Glutamatergic neuron (in vitro differentiated cells): ENCODE measurements around the gene UQCRC1. TPM values are rescaled to one million over a fixed set of nuclear protein-coding genes. Genes with fewer than 3 reads are reported as not detected.
"Not testable (repeated sequence)": the region's sequence is repeated elsewhere in the genome, so short reads cannot be mapped to it uniquely, and the experiment has no call there.

Experiments used
- DNase-seq: peaks from one replicate; pipeline ENCODE4 v3.0.0; 2022
- H3K27ac Mint-ChIP-seq: one replicate; pipeline ENCODE4 v1.8.0; 2020; ENCODE audit warnings: mild to moderate bottlenecking, mixed read lengths, inconsistent platforms; ENCODE audit not compliant: unreplicated experiment
- H3K27me3 Mint-ChIP-seq: one replicate; pipeline ENCODE4 v1.8.0; 2020; ENCODE audit warnings: mild to moderate bottlenecking, moderate library complexity, mixed read lengths, inconsistent platforms; ENCODE audit not compliant: unreplicated experiment
- H3K36me3 Mint-ChIP-seq: one replicate; pipeline ENCODE4 v1.8.0; 2020; ENCODE audit warnings: mild to moderate bottlenecking, mixed read lengths, inconsistent platforms; ENCODE audit not compliant: unreplicated experiment
- H3K4me1 Mint-ChIP-seq: one replicate; pipeline ENCODE4 v1.8.0; 2020; ENCODE audit warnings: mild to moderate bottlenecking, low read depth, mixed read lengths, inconsistent platforms; ENCODE audit not compliant: unreplicated experiment
- H3K4me3 Mint-ChIP-seq: one replicate; pipeline ENCODE4 v1.8.0; 2020; ENCODE audit warnings: mild to moderate bottlenecking, mixed read lengths, inconsistent platforms; ENCODE audit not compliant: unreplicated experiment
- H3K9me3 Mint-ChIP-seq: one replicate; pipeline ENCODE4 v1.8.0; 2020; ENCODE audit warnings: mild to moderate bottlenecking, moderate library complexity, mixed read lengths, inconsistent platforms; ENCODE audit not compliant: unreplicated experiment
- microRNA-seq: library from miRNA; unstranded; fragments of <30 nt; microRNA quantifications from one replicate; pipeline ENCODE4, GENCODE V29; 2020; ENCODE audit not compliant: unreplicated experiment
- total RNA-seq: library from RNA; stranded (reverse); fragmentation: NEBNext Ultra II Directional; extraction: Animal tissue kit (Norgen Biotek cat#: 25700); gene quantifications from one replicate; pipeline ENCODE4 v1.2.1, GENCODE V29; 2021; ENCODE audit not compliant: unreplicated experiment
- TF ChIP-seq, protein P1 (sequence below): fragments of 200-600 bp; sonication (generic); IDR thresholded peaks from one replicate; pipeline ENCODE4 v1.5.0; 2021; ENCODE audit not compliant: partially characterized antibody, unreplicated experiment

Gene UQCRC1
- total RNA-seq, 1 donor from 2014 or later = 242 TPM

DNA sequence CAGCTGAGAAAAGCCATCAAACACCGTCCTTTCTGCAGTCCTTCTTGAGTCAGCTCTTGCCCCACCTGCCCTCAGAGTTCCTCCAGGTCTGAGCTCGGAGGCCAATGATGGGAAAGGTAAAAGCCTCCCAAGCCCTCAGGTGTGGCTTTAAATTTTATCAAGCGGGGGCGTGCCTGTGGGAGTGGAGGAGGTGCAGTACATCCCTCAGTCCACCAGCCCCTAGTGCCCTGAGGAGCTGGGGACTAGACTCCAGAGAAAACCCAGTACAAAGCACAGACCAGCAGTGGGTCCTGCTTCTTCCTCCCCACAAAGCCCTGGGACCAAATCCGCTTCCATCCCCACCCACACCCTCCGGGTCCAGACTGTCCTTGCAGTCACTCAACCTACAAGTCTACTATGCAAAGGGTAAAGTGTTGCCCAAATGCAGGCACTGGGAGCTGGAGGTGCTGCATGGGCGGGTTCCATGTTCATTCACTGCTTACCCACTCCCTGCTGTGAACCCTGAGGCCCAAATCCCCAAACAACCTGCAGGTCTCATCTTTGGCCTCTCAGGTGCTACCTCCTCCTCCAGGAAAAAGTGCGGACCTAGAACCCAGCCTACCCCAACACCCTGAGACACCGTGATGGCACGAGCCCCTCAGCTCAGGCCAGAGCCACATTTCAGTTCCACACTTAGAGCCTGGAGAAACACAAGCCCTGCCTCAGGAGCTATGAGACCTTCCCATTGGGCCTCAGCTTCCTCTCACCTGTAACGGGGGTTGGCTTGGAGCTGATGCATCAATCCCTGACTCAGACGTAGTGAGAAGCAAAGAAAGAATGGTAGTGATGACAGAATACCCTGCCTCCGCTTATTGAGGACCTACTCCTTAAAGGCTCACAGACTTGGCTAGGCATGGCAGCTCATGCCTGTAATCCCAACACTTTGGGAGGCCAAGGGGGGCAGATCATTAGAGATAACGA is 55.3 kb downstream of the UQCRC1 start:
- Mint-ChIP-seq H3K27me3 (peaks cover 9% of the 10 kb centered on the region), H3K4me1 (peaks cover 26% of the 10 kb centered on the region), H3K4me3 (no peak overlapping the region), H3K9me3 (peaks cover 7% of the 10 kb centered on the region), H3K36me3 (no peaks in the 10 kb centered on the region), H3K27ac (no peak overlapping the region)
- TF ChIP-seq, protein P1, sequence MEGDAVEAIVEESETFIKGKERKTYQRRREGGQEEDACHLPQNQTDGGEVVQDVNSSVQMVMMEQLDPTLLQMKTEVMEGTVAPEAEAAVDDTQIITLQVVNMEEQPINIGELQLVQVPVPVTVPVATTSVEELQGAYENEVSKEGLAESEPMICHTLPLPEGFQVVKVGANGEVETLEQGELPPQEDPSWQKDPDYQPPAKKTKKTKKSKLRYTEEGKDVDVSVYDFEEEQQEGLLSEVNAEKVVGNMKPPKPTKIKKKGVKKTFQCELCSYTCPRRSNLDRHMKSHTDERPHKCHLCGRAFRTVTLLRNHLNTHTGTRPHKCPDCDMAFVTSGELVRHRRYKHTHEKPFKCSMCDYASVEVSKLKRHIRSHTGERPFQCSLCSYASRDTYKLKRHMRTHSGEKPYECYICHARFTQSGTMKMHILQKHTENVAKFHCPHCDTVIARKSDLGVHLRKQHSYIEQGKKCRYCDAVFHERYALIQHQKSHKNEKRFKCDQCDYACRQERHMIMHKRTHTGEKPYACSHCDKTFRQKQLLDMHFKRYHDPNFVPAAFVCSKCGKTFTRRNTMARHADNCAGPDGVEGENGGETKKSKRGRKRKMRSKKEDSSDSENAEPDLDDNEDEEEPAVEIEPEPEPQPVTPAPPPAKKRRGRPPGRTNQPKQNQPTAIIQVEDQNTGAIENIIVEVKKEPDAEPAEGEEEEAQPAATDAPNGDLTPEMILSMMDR = no peak
- DNase-seq = no peak

DNA sequence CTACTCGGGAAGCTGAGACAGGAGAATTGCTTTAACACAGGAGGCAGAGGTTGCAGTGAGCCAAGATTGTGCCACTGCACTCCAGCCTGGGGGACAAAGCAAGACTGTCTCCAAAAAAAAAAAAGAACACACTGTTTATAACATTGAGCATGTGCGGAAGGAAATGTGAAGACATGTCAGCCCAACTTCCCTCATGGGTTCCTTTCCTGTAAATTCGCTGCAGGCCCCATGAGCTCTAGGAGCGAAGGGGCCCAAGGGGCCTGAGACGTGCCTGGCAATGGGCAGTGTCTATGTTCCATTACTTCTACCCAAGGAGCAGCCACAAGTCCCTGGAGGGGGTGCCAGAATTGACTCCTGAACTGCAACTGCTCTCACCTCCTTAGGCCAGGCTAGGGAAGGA is 56.1 kb downstream of the UQCRC1 start:
- no peak overlapping the region for H3K4me3 Mint-ChIP-seq
- H3K36me3 Mint-ChIP-seq = no peaks in the 10 kb centered on the region
- peaks cover 8% of the 10 kb centered on the region for H3K9me3 Mint-ChIP-seq
- H3K27me3 Mint-ChIP-seq = peaks cover 6% of the 10 kb centered on the region
- peaks cover 23% of the 10 kb centered on the region for H3K4me1 Mint-ChIP-seq
- TF ChIP-seq, protein P1 = no peak
- DNase-seq = no peak
- H3K27ac Mint-ChIP-seq = no peak overlapping the region

DNA sequence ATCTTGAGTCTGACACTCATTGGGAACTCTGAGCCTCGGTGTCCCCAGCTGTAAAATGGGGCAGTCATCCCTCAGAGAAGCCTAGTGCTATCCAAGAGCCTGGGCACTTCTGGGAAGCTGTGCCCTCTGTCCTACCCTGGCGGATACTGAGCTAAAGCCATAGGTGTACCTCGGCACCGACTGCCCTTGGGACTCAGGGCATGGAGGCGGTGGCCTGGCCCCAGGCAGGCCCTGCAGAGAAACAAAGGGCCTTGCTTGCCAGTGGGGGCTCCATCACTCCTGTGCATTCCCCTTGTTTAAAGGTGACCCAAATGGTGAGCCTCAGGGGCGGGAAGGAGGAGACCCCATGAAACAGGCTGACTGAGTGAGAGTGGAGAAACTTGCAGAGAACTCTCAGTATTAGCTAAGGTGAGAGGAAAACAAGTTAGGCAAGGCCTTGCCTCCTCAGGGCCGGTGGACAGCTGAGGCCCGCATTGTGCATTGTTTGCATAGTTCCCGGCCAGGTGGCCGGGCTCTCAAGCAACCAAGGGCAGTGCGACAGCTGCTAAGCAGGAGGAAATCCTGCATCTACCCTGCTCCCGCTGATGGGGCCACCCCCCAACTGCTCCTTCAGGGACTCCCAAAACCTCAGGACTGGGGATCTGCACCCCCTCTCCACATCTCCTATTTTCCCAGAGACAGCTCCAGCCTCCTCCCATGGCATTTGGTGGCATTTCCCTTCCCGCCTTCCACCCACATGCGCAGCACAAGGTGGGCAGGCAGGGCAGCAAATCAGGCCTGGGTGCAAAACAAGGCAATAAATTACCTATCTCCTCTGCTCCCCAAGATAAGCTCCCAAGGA is 57.1 kb downstream of the UQCRC1 start:
- Mint-ChIP-seq H3K27ac (no peak overlapping the region), H3K9me3 (peaks cover 8% of the 10 kb centered on the region), H3K36me3 (no peaks in the 10 kb centered on the region), H3K4me3 (no peak overlapping the region), H3K27me3 (peaks cover 5% of the 10 kb centered on the region), H3K4me1 (peaks cover 20% of the 10 kb centered on the region)
- DNase-seq = no peak
- TF ChIP-seq, protein P1 = no peak

DNA sequence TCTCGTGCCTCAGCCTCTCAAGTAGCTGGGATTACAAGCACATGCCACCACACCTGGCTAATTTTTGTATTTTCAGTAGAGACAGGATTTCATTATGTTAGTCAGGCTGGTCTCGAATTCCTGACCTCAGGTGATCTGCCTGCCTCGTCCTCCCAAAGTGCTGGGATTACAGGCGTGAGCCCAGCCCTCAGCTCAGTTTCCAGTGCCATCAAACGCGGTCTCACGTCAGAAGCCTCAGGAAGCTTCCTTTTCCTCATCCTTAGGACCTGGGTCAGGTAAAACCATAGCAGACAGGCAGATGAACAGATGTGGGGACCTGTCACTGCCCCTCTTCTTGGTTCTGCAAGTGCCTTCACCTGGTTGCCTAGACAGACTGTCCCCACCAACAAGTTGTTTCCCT is 57.8 kb downstream of the UQCRC1 start:
- H3K27me3 Mint-ChIP-seq, H3K4me3 Mint-ChIP-seq, H3K27ac Mint-ChIP-seq, H3K9me3 Mint-ChIP-seq, H3K36me3 Mint-ChIP-seq, DNase-seq: not testable (repeated sequence)
- H3K4me1 Mint-ChIP-seq = peaks cover 20% of the 10 kb centered on the region

Small RNA genes within 50 kb of the gene (microRNA-seq; reads per million reads assigned to microRNA genes)
- gene MIR4793 = 2.9 reads per million, percentile 21 among the genes with 10 or more reads in this experiment
- gene MIR6823 = 3.2 reads per million, percentile 23 among the genes with 10 or more reads in this experiment
- not detected for gene MIR711

Other genes with a start within 250 kb of the UQCRC1 start
- gene FBXW12, start 237.4 kb downstream of the UQCRC1 start, total RNA-seq = 0.66 TPM
- gene PLXNB1, start 179.6 kb downstream of the UQCRC1 start, total RNA-seq = 195 TPM
- 15.3 TPM for gene CCDC51, start 169.5 kb downstream of the UQCRC1 start, total RNA-seq
- 154 TPM for gene TMA7, start 169.4 kb downstream of the UQCRC1 start, total RNA-seq
- gene ATRIP, start 162.9 kb downstream of the UQCRC1 start, total RNA-seq = 15.8 TPM
- 261 TPM for gene SHISA5, start 105.5 kb downstream of the UQCRC1 start, total RNA-seq
- 40.3 TPM for gene PFKFB4, start 52.8 kb downstream of the UQCRC1 start, total RNA-seq
- gene UCN2, start 45.9 kb downstream of the UQCRC1 start, total RNA-seq = 4.3 TPM
- gene COL7A1, start 14.3 kb downstream of the UQCRC1 start, total RNA-seq = 62.0 TPM
- gene TMEM89, start 12.1 kb upstream of the UQCRC1 start, total RNA-seq = not detected
- 26.0 TPM for gene SLC26A6, start 25.8 kb upstream of the UQCRC1 start, total RNA-seq
- 162 TPM for gene CELSR3, start 53.2 kb upstream of the UQCRC1 start, total RNA-seq
- gene NCKIPSD, start 76.3 kb upstream of the UQCRC1 start, total RNA-seq = 35.5 TPM
- gene IP6K2, start 107.6 kb upstream of the UQCRC1 start, total RNA-seq = 182 TPM
- 55.5 TPM for gene PRKAR2A, start 238.2 kb upstream of the UQCRC1 start, total RNA-seq